Left lung (tissue), 14 donors: ENCODE data around the gene EIF5B. TPM values are rescaled to one million over a fixed set of nuclear protein-coding genes. Genes with fewer than 3 reads are reported as not detected.
"Not testable (repeated sequence)": the region's sequence is repeated elsewhere in the genome, so short reads cannot be mapped to it uniquely, and the experiment has no call there.

Experiments used
- ATAC-seq: fragments of 200-7000 bp; cut with Tn5 transposase; one replicate; pipeline ENCODE4 v1.9.1; 2020; ENCODE audit warnings: moderate library complexity
- DNase-seq, 4 donors: peaks; one replicate each; pipeline ENCODE4 v3.0.0-alpha.2; 2013 to 2020
- H3K27ac ChIP-seq, 2 donors: fragments of 200-600 bp; sonication (generic) in 1 of 2; one replicate each; pipeline versions ENCODE4 v1.5.0 to v1.8.0; 2020 to 2021
- H3K27me3 ChIP-seq, 2 donors: fragments of 200-600 bp; sonication (generic) in 1 of 2; one replicate each; pipeline versions ENCODE4 v1.5.0 to v1.8.0; 2020 to 2021
- H3K36me3 ChIP-seq, 2 donors: fragments of 200-600 bp; sonication (generic) in 1 of 2; one replicate each; pipeline versions ENCODE4 v1.5.0 to v1.8.0; 2020 to 2021
- H3K4me1 ChIP-seq, 2 donors: fragments of 200-600 bp; one replicate each; pipeline ENCODE4 v1.8.0; 2021
- H3K4me3 ChIP-seq, 2 donors: fragments of 200-600 bp; sonication (generic) in 1 of 2; one replicate each; pipeline versions ENCODE4 v1.5.0 to v1.8.0; 2020 to 2021; ENCODE audit warnings: mild to moderate bottlenecking in 1 of 2
- H3K9me3 ChIP-seq, 2 donors: fragments of 200-600 bp; sonication (generic) in 1 of 2; one replicate each; pipeline versions ENCODE4 v1.5.0 to v1.8.0; 2020 to 2021
- intact Hi-C, 2 donors: fragments of 100-400 bp; cut with DNase I; formaldehyde crosslinking; loops; one replicate each; pipeline versions ENCODE4 v1.11.2 to v1.14.2; 2022
- long read RNA-seq, 12 donors: library from polyadenylated mRNA in 2 of 12; unstranded in 2 of 12; transcript quantifications; one replicate each; pipeline ENCODE4 v2.0.0 and lab custom pipeline, GENCODE V29; 2019 to 2026
- polyA plus RNA-seq, 6 donors: library from polyadenylated mRNA; unstranded; fragments of 120-200 nt; gene quantifications; one replicate each; pipeline ENCODE4 v1.2.1, GENCODE V29; 2013; ENCODE audit not compliant: insufficient read length in 6 of 6
- total RNA-seq, 2 donors: library from RNA; stranded (reverse); fragmentation: NEBNext Ultra II Directional; extraction: Animal tissue kit (Norgen Biotek cat#: 25700); gene quantifications; one replicate each; pipeline ENCODE4 v1.2.1, GENCODE V29; 2021
- TF ChIP-seq, protein P1 (sequence below), 2 donors: fragments of 200-600 bp; sonication (generic) in 1 of 2; IDR thresholded peaks; one replicate each; pipeline versions ENCODE4 v1.5.0 to v1.8.0; 2021; ENCODE audit warnings: antibody characterized with exemption in 2 of 2
- donor health status: DM: no; HTN: yes; CAD: no.
- donor health status: DM: no; HTN: no; CAD: no.

The EIF5B gene, protein sequence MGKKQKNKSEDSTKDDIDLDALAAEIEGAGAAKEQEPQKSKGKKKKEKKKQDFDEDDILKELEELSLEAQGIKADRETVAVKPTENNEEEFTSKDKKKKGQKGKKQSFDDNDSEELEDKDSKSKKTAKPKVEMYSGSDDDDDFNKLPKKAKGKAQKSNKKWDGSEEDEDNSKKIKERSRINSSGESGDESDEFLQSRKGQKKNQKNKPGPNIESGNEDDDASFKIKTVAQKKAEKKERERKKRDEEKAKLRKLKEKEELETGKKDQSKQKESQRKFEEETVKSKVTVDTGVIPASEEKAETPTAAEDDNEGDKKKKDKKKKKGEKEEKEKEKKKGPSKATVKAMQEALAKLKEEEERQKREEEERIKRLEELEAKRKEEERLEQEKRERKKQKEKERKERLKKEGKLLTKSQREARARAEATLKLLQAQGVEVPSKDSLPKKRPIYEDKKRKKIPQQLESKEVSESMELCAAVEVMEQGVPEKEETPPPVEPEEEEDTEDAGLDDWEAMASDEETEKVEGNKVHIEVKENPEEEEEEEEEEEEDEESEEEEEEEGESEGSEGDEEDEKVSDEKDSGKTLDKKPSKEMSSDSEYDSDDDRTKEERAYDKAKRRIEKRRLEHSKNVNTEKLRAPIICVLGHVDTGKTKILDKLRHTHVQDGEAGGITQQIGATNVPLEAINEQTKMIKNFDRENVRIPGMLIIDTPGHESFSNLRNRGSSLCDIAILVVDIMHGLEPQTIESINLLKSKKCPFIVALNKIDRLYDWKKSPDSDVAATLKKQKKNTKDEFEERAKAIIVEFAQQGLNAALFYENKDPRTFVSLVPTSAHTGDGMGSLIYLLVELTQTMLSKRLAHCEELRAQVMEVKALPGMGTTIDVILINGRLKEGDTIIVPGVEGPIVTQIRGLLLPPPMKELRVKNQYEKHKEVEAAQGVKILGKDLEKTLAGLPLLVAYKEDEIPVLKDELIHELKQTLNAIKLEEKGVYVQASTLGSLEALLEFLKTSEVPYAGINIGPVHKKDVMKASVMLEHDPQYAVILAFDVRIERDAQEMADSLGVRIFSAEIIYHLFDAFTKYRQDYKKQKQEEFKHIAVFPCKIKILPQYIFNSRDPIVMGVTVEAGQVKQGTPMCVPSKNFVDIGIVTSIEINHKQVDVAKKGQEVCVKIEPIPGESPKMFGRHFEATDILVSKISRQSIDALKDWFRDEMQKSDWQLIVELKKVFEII
- total RNA-seq (10 to 100 TPM; 27.6 to 37.4 TPM), polyA plus RNA-seq (10 to 100 TPM; 54.2 to 66.0 (median 62.9) TPM)
- long read RNA-seq, donor 1, full-length matches to known transcripts = 4 of 124 reads
- long read RNA-seq, donor 1, partial matches to known transcripts = 120 of 124 reads
- long read RNA-seq, donor 1, other reads (novel, unspliced or antisense) = 0 of 124 reads
- long read RNA-seq, donor 2, partial matches to known transcripts = 115 of 120 reads
- long read RNA-seq, donor 2, other reads (novel, unspliced or antisense) = 0 of 120 reads
- long read RNA-seq, donor 3, partial matches to known transcripts = 46 of 48 reads
- long read RNA-seq, donor 3, other reads (novel, unspliced or antisense) = 0 of 48 reads
- long read RNA-seq, donor 4, partial matches to known transcripts = 34 of 35 reads
- long read RNA-seq, donor 4, other reads (novel, unspliced or antisense) = 1 of 35 reads
- long read RNA-seq, donor 5, partial matches to known transcripts = 85 of 87 reads
- long read RNA-seq, donor 5, other reads (novel, unspliced or antisense) = 0 of 87 reads
- long read RNA-seq, donor 6, partial matches to known transcripts = 82 of 83 reads
- long read RNA-seq, donor 6, other reads (novel, unspliced or antisense) = 0 of 83 reads
- long read RNA-seq, donor 7, partial matches to known transcripts = 5 of 11 reads
- long read RNA-seq, donor 7, other reads (novel, unspliced or antisense) = 6 of 11 reads
- long read RNA-seq, donor 8, full-length matches to known transcripts = 3 of 46 reads
- long read RNA-seq, donor 8, partial matches to known transcripts = 43 of 46 reads
- long read RNA-seq, donor 8, other reads (novel, unspliced or antisense) = 0 of 46 reads
- long read RNA-seq, donor 9 = 0 reads
- long read RNA-seq, donor 10, partial matches to known transcripts = 36 of 38 reads
- long read RNA-seq, donor 10, other reads (novel, unspliced or antisense) = 2 of 38 reads
- long read RNA-seq, donor 11, partial matches to known transcripts = 92 of 92 reads
- long read RNA-seq, donor 11, other reads (novel, unspliced or antisense) = 0 of 92 reads
- long read RNA-seq, donor 12, full-length matches to known transcripts = 3 of 45 reads
- long read RNA-seq, donor 12, partial matches to known transcripts = 42 of 45 reads
- long read RNA-seq, donor 12, other reads (novel, unspliced or antisense) = 0 of 45 reads

DNA sequence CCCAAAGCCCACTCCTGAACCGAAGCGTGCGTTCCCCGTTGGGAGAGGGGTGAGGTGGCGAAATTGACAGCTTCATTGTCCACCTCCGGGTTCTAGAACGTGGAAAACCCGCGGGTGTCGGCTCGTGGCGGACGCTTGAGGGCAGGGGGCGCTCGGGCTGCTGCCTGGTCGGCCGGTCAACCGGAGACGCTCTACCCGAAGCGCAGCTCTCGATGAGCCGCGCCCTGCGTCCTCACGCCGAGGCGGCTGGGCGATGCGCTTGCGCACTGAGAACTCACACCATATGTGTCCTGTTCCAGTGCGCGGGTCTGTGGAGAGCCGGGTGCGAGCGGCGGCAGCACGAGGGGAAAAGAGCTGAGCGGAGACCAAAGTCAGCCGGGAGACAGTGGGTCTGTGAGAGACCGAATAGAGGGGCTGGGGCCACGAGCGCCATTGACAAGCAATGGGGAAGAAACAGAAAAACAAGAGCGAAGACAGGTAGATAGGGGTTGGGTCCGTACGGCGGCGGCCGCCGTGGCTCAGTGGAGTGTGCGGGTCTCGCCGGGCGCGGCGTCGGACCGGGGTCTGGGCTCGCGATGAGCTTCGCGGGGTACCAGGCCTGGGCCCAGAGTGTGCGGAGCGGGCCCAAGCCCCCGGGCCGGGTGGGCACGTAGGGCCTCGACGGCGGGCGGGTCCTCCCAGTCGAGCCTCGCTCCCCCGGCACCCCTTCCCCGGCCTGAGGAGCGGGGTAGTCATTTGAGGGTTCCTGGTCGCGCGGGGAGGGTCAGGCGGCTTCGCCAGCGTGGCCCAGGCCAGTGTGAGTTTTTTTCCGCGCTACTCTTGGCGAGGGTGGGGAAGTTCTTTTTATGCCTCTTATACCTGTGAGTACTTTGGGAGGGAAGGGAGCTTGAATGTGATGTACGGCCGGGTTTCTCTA, at the start of gene EIF5B:
Gene EIF5B (plus strand): TSS at position 277 of the 916 bp plus-strand sequence. CDS start 166 bp downstream, at position 443.
- peak within 1 kb of the TSS; percentile 88 to 95 for H3K27ac ChIP-seq
- H3K4me3 ChIP-seq = peak within 1 kb of the TSS; percentile 66 to 97
- peak; percentile 94 to 100 (median 98) for DNase-seq
- intact Hi-C loops = loop anchor here in 1 of 2 donors (10.0 kb wide), 1 partner anchor 153 kb away; the partner anchor contains the start of genes MITD1 and MRPL30
- peaks cover 0 to 7% of the 10 kb centered on the region in 2 donors for H3K36me3 ChIP-seq
- ATAC-seq = peak; percentile 92
- no peaks in the 10 kb centered on the region for H3K27me3 ChIP-seq
- H3K4me1 ChIP-seq = peaks cover 16 to 47% of the 10 kb centered on the region in 2 donors
- TF ChIP-seq, protein P1, sequence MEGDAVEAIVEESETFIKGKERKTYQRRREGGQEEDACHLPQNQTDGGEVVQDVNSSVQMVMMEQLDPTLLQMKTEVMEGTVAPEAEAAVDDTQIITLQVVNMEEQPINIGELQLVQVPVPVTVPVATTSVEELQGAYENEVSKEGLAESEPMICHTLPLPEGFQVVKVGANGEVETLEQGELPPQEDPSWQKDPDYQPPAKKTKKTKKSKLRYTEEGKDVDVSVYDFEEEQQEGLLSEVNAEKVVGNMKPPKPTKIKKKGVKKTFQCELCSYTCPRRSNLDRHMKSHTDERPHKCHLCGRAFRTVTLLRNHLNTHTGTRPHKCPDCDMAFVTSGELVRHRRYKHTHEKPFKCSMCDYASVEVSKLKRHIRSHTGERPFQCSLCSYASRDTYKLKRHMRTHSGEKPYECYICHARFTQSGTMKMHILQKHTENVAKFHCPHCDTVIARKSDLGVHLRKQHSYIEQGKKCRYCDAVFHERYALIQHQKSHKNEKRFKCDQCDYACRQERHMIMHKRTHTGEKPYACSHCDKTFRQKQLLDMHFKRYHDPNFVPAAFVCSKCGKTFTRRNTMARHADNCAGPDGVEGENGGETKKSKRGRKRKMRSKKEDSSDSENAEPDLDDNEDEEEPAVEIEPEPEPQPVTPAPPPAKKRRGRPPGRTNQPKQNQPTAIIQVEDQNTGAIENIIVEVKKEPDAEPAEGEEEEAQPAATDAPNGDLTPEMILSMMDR (IDR thresholded peaks at IDR 0.05) = peak; percentile 54 to 55
- H3K9me3 ChIP-seq = no peaks in the 10 kb centered on the region

DNA sequence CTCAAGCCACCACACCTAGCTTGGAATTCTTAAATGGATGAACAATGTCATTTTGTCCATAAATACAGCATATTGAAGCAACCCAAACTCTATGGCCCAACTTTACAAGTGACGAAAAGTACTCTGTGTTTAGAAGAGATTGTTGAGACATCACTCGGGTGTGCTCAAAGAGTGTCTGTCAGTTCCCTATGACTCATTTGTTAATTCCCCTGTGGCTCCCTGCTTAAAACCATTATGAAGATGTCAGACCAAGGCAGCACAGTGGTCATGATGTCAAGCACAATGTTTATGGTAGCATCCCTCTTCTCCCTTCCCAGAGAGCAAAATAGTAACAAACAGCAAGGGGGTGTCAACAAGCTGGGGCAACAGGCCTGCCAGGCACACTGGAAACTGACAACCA, 39.2 kb upstream of the EIF5B start:
- Histone ChIP-seq H3K4me1 (no peaks in the 10 kb centered on the region), H3K9me3 (peaks cover 0 to 3% of the 10 kb centered on the region in 2 donors), H3K27ac (no peak overlapping the region), H3K27me3 (no peaks in the 10 kb centered on the region), H3K36me3 (peaks cover 0 to 9% of the 10 kb centered on the region in 2 donors), H3K4me3 (no peak overlapping the region)
- TF ChIP-seq, protein P1 (IDR thresholded peaks at IDR 0.05) = no peak
- intact Hi-C loops = no loop called here
- no peak for DNase-seq
- no peak for ATAC-seq

DNA sequence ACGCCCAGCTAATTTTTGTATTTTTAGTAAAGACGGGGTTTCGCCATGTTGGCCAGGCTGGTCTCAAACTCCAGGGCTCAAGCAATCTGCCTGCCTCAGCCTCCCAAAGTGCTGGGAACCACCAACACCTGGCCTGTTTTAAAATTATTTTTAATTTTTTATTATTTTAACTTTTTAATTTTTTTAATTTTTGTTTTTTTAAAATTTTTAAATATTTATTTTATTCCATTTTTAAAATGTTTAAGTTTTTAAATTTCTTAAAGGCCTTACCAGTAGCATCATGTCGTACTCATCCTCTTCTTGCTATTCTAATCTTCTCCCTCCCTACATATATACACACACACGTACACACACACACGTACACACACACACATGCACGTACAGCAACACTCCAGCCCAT, 37.6 kb upstream of the EIF5B start:
- intact Hi-C loops = no loop called here
- Histone ChIP-seq H3K4me1 (no peaks in the 10 kb centered on the region), H3K9me3 (peaks cover 0 to 3% of the 10 kb centered on the region in 2 donors), H3K27ac (no peak overlapping the region), H3K4me3 (no peak overlapping the region), H3K36me3 (peaks cover 0 to 10% of the 10 kb centered on the region in 2 donors), H3K27me3 (no peaks in the 10 kb centered on the region)
- TF ChIP-seq, protein P1 (IDR thresholded peaks at IDR 0.05) = no peak
- ATAC-seq (no peak), DNase-seq (no peak)

DNA sequence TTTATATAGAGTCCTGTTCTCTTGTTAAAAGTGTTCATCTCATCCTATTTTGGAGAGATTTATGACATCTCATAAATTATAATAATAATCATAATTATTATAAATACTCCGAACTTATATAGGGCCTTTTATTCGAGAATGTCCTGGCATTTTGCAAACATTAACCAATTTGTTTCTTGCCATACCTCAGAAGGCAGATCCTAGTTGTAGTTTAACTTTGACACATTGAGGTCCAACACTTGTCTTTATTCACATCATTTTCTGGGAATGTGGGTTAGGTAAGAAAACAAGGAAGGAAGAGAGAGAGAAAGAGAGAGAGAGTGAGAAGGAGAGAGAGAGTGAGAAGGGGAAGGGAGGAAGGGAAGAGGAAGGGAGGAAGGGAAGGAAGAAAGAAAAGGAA, 36.1 kb upstream of the EIF5B start, which contains the start of gene LYG1:
Gene LYG1 (minus strand): TSS at position 101 of the 400 bp plus-strand sequence. CDS start 5,527 bp downstream, outside the sequence.
- intact Hi-C loops = not testable (repeated sequence)

More for the DNA sequence above, 36.1 kb upstream of the EIF5B start, which contains the start of gene LYG1:
- not testable (repeated sequence) for H3K27me3 ChIP-seq, H3K27ac ChIP-seq, ATAC-seq, DNase-seq, H3K4me1 ChIP-seq, H3K4me3 ChIP-seq, H3K9me3 ChIP-seq, H3K36me3 ChIP-seq
